GM23338 (cell line): ENCODE results near the gene NCDN. TPM values are rescaled to one million over a fixed set of nuclear protein-coding genes. Genes with fewer than 3 reads are reported as not detected.
A peak's percentile ranks its signal among the peaks of the same experiment; 100 is the strongest.

ENCODE experiments used
- ATAC-seq: fragments of 200-7000 bp; cut with Tn5 transposase; 3 replicates; pipeline ENCODE4 v1.9.1; 2020
- DNase-seq: peaks from one replicate; pipeline ENCODE4 v3.0.0-alpha.2; 2015; ENCODE audit warnings: low spot score
- H2AFZ ChIP-seq: fragments of 200-600 bp; sonication (generic); 2 replicates; pipeline ENCODE4 v1.8.0; 2016; ENCODE audit warnings: antibody characterized with exemption, mild to moderate bottlenecking, moderate library complexity
- H3F3A ChIP-seq: fragments of 200-600 bp; sonication (generic); replicated peaks from 2 replicates; pipeline ENCODE4 v1.8.0; 2017; ENCODE audit warnings: antibody characterized with exemption, mixed run types, low read depth
- H3K27ac ChIP-seq: fragments of 200-600 bp; sonication (generic); 2 replicates; pipeline ENCODE4 v1.6.1; 2016; ENCODE audit warnings: low read depth
- H3K27me3 ChIP-seq: fragments of 200-600 bp; sonication (generic); 2 replicates; pipeline ENCODE4 v1.8.0; 2016; ENCODE audit warnings: mild to moderate bottlenecking, mixed run types, moderate library complexity; ENCODE audit not compliant: insufficient read depth
- H3K36me3 ChIP-seq: fragments of 200-600 bp; sonication (generic); 2 replicates; pipeline ENCODE4 v1.8.0; 2016; ENCODE audit warnings: mild to moderate bottlenecking; ENCODE audit not compliant: insufficient read depth
- H3K4me1 ChIP-seq: fragments of 200-600 bp; sonication (generic); 2 replicates; pipeline ENCODE4 v1.8.0; 2016; ENCODE audit warnings: mild to moderate bottlenecking, moderate library complexity; ENCODE audit not compliant: insufficient read depth
- H3K4me2 ChIP-seq: fragments of 200-600 bp; sonication (generic); 2 replicates; pipeline ENCODE4 v1.7.1; 2017; ENCODE audit warnings: mixed run types
- H3K4me3 ChIP-seq: fragments of 200-600 bp; sonication (generic); 2 replicates; pipeline ENCODE4 v1.6.1; 2016; ENCODE audit warnings: mixed run types
- H3K79me2 ChIP-seq: fragments of 200-600 bp; sonication (generic); replicated peaks from 2 replicates; pipeline ENCODE4 v1.8.0; 2017; ENCODE audit warnings: mild to moderate bottlenecking; ENCODE audit not compliant: insufficient read depth
- H3K9me2 ChIP-seq: fragments of 200-600 bp; sonication (generic); 2 replicates; pipeline ENCODE4 v1.8.0; 2017; ENCODE audit not compliant: insufficient read depth
- H4K20me1 ChIP-seq: fragments of 200-600 bp; sonication (generic); replicated peaks from 2 replicates; pipeline ENCODE4 v1.8.0; 2017; ENCODE audit warnings: mild to moderate bottlenecking; ENCODE audit not compliant: insufficient read depth
- H3K27ac Mint-ChIP-seq: 2 replicates; pipeline ENCODE4 v1.8.0; 2020; ENCODE audit warnings: inconsistent platforms, mild to moderate bottlenecking, moderate library complexity, mixed read lengths
- H3K27me3 Mint-ChIP-seq: 3 replicates; pipeline ENCODE4 v1.8.0; 2022; ENCODE audit warnings: low read depth, mild to moderate bottlenecking, moderate library complexity, mixed read lengths, inconsistent platforms; ENCODE audit not compliant: insufficient read depth, poor library complexity
- H3K36me3 Mint-ChIP-seq: 3 replicates; pipeline ENCODE4 v1.8.0; 2021; ENCODE audit warnings: low read depth, mild to moderate bottlenecking, inconsistent platforms, moderate library complexity, mixed read lengths
- H3K4me1 Mint-ChIP-seq: 3 replicates; pipeline ENCODE4 v1.8.0; 2020; ENCODE audit warnings: mild to moderate bottlenecking, inconsistent platforms, mixed read lengths
- H3K4me3 Mint-ChIP-seq: 3 replicates; pipeline ENCODE4 v1.8.0; 2021; ENCODE audit warnings: moderate library complexity, mild to moderate bottlenecking, inconsistent platforms, mixed read lengths
- H3K9me3 Mint-ChIP-seq: 3 replicates; pipeline ENCODE4 v1.8.0; 2020; ENCODE audit warnings: moderate library complexity, mild to moderate bottlenecking, inconsistent platforms, mixed read lengths
- EZH2 ChIP-seq: fragments of 200-600 bp; sonication (generic); IDR thresholded peaks from one replicate; pipeline ENCODE4 v1.8.0; 2017; ENCODE audit warnings: antibody characterized with exemption, mild to moderate bottlenecking, low read depth; ENCODE audit not compliant: unreplicated experiment
- EZH2phosphoT487 ChIP-seq: fragments of 200-600 bp; sonication (generic); IDR thresholded peaks from one replicate; pipeline ENCODE4 v1.8.1; 2018; ENCODE audit warnings: antibody characterized with exemption; ENCODE audit not compliant: unreplicated experiment
- REST ChIP-seq: IDR thresholded peaks from one replicate; pipeline ENCODE4 v1.6.1; 2018; ENCODE audit warnings: antibody characterized with exemption; ENCODE audit not compliant: unreplicated experiment
- ZNF114 ChIP-seq: fragments of 250-450 bp; sonication (Bioruptor Pico); IDR thresholded peaks from 2 replicates; pipeline ENCODE4 v1.5.0; 2020; ENCODE audit warnings: mild to moderate bottlenecking, moderate library complexity
- ZNF462 ChIP-seq: fragments of 250-450 bp; sonication (Bioruptor Pico); IDR thresholded peaks from 2 replicates; pipeline ENCODE4 v1.5.0; 2020; ENCODE audit warnings: mild to moderate bottlenecking, moderate library complexity
- polyA plus RNA-seq: library from polyadenylated mRNA; unstranded; fragments of >200 nt; fragmentation: Nextera tagmentation; extraction: Ambion mirVana; gene quantifications from 2 replicates; pipeline ENCODE4 v1.2.1, GENCODE V29; 2016
- total RNA-seq: library from RNA; depleted of rRNA; stranded (reverse); fragments of >200 nt; shearing (Covaris generic); gene quantifications from 2 replicates; pipeline ENCODE4 v1.2.3, GENCODE V29; 2014

NCDN gene
- total and polyA plus RNA-seq, 2 experiments from 2014 or later, result 13.2 to 44.2 TPM

GRCh38 chr1:35535243-35535642 is 22.4 kb upstream of the NCDN start:
- Histone ChIP-seq H2AFZ (no peak overlapping the region), H3K36me3 (no peaks in the 10 kb centered on the region; the same call in 1 of the 2 replicates), H3K27ac (peak overlapping the region; percentile 86), H3K79me2 (peaks cover 73% of the 10 kb centered on the region), H3K4me1 (peaks cover 64% of the 10 kb centered on the region), H4K20me1 (no peaks in the 10 kb centered on the region; the same call in 1 of the 2 replicates), H3K9me2 (no peaks in the 10 kb centered on the region), H3K4me2 (peak overlapping the region; percentile 8), H3F3A (no peaks in the 10 kb centered on the region), H3K4me3 (no peak overlapping the region), H3K27me3 (no peaks in the 10 kb centered on the region)
- peak; percentile 55 for DNase-seq
- peak; percentile 14; the same call in 2 of the 3 replicates for ATAC-seq
- Mint-ChIP-seq H3K4me3 (peak overlapping the region; percentile 24; the same call in 2 of the 3 replicates), H3K4me1 (peaks cover 56% of the 10 kb centered on the region), H3K36me3 (peaks cover 34% of the 10 kb centered on the region), H3K27me3 (peaks cover 2% of the 10 kb centered on the region), H3K9me3 (peaks cover 6% of the 10 kb centered on the region; the same call in 2 of the 3 replicates), H3K27ac (peak overlapping the region; percentile 82)
- TF ChIP-seq EZH2phosphoT487 (no peak), ZNF462 (CRISPR knock-in tag) (no peak), ZNF114 (CRISPR knock-in tag) (no peak), REST (no peak), EZH2 (no peak)
